D721Med (cell line): Measurements from ENCODE around the gene SPO11.

Experiments used
- DNase-seq: peaks from one replicate; pipeline ENCODE4 v3.0.0; 2011; ENCODE audit warnings: low spot score; ENCODE audit not compliant: insufficient read length
- FAIRE-seq: peaks from 2 replicates; lab custom pipeline; 2011; peaks lifted over from hg19 to GRCh38; lab: Jason Lieb, UNC
- TF ChIP-seq, protein P1 (sequence below): IDR thresholded peaks from 2 replicates; pipeline ENCODE4 v1.5.1; 2012; ENCODE audit warnings: mild to moderate bottlenecking, control low read depth; ENCODE audit not compliant: insufficient read depth; ENCODE audit errors: missing control alignments

SPO11 gene

DNA sequence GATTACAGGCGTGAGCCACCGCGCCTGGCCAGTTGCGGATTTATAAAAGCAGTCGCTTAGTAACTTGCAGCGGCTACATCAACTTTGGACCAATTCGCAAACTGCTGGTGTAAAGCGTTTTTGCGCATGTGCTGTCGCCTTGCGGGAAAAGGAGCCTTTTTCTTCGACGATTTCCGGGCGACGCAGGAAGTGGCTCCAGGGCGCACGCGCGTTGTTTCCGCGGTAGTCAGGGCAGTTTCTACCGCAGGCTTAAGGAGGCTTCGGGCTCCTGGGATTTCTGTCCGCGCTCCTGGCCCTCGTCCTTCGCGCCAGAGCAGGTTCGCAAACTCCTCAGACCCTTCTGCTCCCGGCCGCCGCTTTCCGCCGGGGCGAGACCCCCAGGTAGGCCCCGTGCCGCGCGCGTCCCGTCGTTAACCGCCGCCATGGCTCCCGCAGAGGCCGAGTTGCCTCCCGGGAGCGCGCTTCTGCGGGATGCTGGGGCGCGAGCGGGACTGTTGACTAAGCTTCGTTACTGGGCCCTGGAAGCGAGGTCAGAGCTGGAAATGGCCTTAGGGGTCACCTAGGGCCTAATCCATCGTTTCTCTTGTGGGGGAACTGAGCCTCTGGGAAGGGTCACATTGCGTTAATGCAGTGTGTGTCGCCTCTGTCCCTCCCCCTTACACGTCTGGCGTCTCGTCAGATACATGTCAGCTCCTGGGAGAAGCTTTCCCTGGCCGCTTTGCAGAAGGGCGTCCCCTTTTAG, 21.6 kb downstream of the SPO11 start, which contains the start of gene RAE1:
Gene RAE1 (plus strand): TSS at position 214 of the 742 bp plus-strand sequence. CDS start 2,784 bp downstream, outside the sequence.
- FAIRE-seq (no peak), DNase-seq (peak; percentile 67)
- TF ChIP-seq, protein P1, sequence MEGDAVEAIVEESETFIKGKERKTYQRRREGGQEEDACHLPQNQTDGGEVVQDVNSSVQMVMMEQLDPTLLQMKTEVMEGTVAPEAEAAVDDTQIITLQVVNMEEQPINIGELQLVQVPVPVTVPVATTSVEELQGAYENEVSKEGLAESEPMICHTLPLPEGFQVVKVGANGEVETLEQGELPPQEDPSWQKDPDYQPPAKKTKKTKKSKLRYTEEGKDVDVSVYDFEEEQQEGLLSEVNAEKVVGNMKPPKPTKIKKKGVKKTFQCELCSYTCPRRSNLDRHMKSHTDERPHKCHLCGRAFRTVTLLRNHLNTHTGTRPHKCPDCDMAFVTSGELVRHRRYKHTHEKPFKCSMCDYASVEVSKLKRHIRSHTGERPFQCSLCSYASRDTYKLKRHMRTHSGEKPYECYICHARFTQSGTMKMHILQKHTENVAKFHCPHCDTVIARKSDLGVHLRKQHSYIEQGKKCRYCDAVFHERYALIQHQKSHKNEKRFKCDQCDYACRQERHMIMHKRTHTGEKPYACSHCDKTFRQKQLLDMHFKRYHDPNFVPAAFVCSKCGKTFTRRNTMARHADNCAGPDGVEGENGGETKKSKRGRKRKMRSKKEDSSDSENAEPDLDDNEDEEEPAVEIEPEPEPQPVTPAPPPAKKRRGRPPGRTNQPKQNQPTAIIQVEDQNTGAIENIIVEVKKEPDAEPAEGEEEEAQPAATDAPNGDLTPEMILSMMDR, result no peak

DNA sequence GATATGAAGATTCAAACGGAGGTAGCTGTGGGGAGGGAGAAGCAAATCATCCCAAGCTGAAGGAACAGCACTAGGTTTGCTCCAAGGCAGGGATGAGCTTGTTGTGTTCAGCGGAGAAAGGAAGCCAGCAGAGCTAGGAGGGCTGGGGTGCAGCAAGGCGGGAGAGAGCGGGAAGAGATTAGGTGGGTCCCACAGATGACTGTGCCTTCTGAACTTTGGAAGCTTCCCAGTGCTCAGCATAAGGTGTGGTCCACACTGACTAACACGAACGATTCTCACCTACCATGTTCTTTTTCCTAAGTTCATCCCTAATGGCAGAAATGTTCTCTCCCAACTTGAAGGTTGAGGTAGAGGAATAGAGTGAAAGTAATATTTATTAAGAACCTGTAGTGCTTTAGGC, 22.7 kb downstream of the SPO11 start:
- FAIRE-seq (no peak), DNase-seq (no peak)
- TF ChIP-seq, protein P1, result no peak

DNA sequence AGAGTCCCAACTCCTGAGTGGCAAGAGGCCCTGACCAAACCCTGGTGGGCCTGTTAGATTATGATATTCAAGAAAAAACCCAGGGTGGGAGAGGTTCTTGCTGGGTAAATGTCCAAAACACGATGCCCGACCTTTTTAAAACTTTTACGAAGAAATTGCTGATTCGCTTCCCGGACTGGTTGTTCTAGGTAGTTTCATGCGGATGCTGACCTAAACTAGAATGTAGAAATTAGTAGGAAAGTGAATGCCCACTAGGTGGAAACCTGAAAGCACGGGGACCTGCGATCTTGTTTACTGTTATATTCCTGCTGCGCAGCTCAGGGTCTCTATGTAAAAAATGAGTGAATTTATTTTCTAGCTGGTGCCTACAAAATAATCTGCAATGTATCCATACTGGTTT, 23.7 kb downstream of the SPO11 start:
- DNase-seq (no peak), FAIRE-seq (no peak)
- TF ChIP-seq, protein P1, result no peak

DNA sequence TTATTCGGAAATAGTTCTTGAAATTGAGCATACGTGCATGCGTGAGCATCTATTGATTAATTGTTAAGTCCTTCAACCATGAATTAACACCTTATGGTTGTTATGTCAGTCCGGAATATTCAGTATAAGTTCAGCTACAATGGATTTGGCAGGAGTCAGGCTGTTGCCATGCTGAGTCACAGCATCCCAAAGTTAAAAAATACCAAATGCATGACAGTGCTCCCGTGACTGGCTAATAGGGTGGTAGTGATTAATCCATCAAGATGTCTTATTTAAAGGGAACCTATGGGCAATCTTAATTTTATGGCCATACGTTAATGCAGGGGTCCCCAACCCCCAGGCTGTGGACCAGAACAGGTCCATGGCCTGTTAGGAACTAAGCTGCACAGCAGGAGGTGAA, 31.9 kb downstream of the SPO11 start:
- no peak for FAIRE-seq
- TF ChIP-seq, protein P1, result no peak
- no peak for DNase-seq

DNA sequence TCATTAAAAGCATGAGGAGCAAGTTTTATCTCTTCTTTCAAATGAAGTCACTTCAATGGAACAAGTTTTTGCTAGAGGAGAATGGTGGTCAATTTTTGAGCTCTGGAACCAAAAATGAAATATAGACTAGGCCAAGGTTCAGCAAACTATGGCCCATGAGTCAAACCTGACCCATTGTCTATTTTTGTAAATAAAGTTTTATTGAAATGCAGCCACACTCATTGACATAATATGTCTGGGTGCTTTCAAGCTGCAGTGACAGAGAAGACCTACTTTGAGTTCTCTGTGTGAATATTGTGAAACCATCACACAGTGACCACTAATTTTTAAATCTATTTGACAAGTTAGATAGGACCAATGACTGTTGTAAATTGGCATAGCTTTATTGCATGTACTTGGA, 34.8 kb downstream of the SPO11 start:
- FAIRE-seq, result no peak
- no peak for DNase-seq
- TF ChIP-seq, protein P1, result no peak

DNA sequence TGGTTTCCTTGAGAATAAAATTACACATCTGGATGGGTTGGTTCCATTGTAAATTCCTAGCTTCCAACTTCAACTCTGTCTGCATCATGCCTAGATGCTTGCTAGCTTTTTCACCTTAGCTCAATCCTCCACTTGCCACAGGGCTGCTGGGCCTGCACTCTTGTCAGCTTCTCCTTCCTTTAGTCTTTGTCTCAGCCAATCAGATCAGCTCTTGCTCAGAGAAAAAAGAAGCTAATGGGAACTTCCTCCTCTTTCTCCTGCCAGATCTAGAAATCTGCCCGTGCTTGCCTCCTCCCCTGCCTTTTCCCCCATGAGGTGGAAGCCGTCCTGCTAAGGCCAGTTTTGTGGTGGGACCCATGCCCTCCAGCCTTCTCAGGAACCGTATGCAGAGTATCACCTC, 40.0 kb downstream of the SPO11 start:
- DNase-seq, result no peak
- no peak for FAIRE-seq
- TF ChIP-seq, protein P1, result no peak

DNA sequence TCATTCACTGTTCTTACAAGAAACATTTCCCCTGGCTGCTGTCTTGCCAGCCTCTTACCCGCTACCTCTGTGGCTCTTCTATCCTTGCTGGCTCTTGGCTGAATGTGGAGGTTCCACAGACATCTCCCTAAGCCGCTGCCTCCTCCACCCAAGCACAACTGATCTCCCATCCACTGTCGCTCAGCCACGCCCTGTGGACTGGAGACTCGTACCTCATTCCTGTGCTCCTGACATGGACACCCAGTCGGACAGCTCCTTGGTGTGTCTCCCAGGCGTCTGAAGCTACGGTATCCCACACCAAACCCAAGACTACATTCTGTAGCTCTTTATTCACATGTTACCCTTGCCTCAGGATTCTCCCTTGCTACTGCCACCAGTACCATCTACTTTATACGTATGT, 40.7 kb downstream of the SPO11 start:
- FAIRE-seq (no peak), DNase-seq (no peak)
- TF ChIP-seq, protein P1, result no peak
